HG03095 (cell line): ENCODE measurements around the gene RERE.

Source experiments
- ATAC-seq: cut with Tn5 transposase; IDR thresholded peaks from one replicate; pipeline ENCODE4 v1.9.1; 2021; ENCODE audit warnings: moderate library complexity; ENCODE audit not compliant: unreplicated experiment

RERE gene

DNA sequence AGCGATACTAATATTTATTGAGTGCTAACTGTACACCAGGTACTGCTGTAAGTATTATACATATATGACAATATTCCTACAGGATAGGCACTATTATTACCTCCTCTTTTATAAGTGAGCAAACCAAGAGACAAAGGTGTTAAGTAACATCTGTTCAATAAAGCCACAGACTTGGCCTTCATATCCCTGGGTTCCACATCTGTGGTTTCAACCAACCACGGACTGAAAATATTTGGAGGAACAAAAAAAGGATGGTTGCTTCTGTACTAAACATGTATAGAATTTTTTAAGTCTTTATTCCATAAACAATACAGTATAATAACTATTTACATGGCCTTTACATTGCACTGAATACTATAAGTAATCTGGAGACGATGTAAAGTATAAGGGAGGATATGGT lies 95.1 kb downstream of the RERE start:
- no peak for ATAC-seq

DNA sequence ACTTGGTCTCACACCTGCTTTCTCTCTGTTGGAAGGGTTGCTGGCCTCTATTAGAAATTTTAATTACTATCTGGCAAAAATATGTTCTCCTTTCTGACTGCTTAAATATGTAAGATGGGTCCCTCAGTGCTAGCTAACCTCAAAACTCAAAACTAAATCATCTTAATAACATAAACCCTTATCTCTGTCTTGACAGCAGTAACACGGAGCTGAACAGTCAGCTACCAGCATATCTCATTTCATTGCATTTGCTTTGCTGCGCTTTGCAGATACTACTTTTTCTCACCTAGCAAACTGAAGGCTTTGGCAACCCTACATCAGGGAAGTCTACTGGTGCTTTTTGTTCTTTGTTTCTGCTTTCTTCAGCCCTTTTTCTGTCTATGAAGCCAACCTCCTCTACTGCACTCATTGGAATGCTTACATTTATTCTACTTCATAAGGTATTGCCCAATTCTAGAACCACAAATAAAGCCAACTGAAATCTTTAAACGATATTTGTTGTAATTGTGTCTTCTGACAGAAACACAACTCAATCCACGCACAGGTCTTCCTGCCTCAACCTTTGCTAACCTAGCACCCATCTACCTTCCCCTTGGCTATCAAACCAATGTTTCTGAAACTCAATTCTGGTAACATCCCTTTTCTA lies 95.6 kb downstream of the RERE start:
- no peak for ATAC-seq

GRCh38 chr1:8720347-8720746 lies 97.1 kb downstream of the RERE start:
- ATAC-seq: no peak

- ATAC-seq: no peak
These were observed 98.5 kb downstream of the RERE start for GRCh38 chr1:8718850-8719361.

DNA sequence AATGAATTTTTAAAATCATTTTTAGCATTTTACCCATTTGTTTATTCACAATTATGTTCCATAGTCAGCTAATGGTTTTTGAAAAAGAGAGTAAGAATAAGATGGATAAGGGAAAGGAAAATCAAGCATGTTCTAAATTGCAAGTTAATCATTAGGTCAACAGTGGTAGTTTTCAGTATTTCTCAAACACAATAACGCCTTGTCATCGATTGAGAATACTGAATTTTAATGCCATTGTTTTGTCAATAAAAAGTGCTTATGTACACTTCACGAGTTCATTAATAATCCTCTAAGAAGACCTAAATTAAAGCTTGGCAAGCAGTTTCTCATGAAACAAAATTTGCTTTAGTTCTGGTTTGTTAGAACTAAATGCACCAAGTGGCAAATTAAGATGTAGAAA lies 100.3 kb downstream of the RERE start:
- ATAC-seq: no peak

GRCh38 chr1:8716238-8716637 lies 101.2 kb downstream of the RERE start:
- no peak for ATAC-seq

- ATAC-seq: no peak
These were observed 103.3 kb downstream of the RERE start for GRCh38 chr1:8714173-8714572.

DNA sequence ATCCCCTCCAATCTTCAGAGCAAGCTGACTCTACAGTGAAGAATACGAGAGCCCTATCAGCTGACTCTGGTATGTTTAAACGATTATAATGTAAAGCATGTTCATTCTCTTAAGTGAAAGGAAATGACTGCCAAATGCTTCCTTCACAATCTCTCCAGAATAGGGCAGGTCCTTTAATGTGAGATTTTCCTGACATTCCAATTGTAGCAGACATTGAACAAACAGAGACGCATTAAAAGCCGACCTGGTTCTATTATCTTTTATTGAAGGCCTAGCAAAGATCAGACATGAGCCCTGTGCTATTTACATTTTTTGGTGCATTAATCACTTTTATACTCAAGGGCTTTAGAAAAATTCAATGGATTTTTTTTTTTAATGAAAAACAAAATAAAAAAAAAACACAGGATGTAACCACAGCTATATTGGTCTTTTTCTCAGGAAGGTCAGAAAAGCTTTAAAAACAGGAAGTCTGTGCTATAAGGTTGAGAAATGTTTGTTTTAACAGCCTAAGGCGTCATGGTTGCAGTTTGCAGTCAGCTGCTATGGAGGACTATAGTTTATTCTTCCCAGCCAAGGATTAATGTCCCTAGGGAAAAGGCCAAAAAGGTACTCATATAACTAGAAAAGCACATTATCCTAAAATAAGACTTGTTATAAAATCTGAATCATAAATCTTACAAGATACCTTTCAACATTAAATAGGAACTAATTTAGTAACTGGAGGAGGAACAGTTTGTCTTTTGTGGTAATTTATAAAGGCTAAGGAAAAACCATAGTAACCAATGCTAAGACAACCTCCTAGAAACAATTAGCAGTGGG lies 104.8 kb downstream of the RERE start:
- no peak for ATAC-seq

DNA sequence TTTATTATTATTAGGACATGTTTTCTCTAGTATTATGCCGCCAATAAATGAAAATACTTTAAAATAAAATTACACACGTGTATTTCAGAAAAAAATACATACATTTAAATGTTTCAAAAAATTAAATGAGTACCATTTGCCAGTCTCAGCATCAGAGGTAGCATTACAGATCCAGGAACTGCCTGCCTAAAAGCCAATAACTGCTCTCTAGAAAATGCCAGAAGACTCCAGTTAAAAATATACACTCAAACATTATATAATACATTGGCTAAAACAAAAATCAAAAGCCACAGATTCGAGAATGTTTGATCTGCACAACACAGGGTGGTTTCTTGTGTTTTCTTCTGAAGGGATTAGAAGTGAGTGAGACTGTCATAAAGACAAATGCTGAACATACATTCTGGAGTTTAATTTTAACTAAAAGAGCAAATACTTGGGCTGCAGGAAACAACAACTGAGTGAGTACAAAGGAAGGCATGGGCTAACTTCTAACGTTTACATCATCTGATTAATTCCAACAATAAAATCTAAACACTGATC lies 105.5 kb downstream of the RERE start:
- ATAC-seq: no peak

DNA sequence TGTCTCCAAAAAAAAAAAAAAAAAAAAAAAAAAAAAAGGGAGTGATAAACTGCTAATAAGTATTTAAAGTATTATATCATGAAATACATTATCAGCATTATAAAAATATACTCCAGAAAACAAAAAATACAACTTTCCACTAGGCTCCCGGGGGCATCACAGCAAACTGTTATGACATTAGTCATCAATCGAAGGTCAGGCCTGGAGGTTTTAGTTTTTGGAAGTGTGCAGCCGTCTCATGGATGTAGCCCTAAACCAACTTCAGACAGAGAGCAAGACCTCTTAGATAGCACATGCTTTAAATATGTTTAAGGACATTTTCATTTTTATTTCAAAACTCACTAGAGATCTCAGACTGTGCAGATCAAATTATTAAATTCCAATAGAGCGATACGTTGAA lies 106.3 kb downstream of the RERE start:
- no peak for ATAC-seq

- ATAC-seq: no peak
These were observed 109.2 kb downstream of the RERE start for GRCh38 chr1:8708259-8708658.

- no peak for ATAC-seq
These were observed 110.4 kb downstream of the RERE start for GRCh38 chr1:8706995-8707396.

- no peak for ATAC-seq
These were observed 111.1 kb downstream of the RERE start for GRCh38 chr1:8706291-8706690.

- ATAC-seq: no peak
These were observed 112.5 kb downstream of the RERE start for GRCh38 chr1:8704866-8705506.

- ATAC-seq: peak; percentile 70
These were observed 114.3 kb downstream of the RERE start for GRCh38 chr1:8702850-8703810.

GRCh38 chr1:8702472-8702849 lies 115.0 kb downstream of the RERE start:
- ATAC-seq: no peak

DNA sequence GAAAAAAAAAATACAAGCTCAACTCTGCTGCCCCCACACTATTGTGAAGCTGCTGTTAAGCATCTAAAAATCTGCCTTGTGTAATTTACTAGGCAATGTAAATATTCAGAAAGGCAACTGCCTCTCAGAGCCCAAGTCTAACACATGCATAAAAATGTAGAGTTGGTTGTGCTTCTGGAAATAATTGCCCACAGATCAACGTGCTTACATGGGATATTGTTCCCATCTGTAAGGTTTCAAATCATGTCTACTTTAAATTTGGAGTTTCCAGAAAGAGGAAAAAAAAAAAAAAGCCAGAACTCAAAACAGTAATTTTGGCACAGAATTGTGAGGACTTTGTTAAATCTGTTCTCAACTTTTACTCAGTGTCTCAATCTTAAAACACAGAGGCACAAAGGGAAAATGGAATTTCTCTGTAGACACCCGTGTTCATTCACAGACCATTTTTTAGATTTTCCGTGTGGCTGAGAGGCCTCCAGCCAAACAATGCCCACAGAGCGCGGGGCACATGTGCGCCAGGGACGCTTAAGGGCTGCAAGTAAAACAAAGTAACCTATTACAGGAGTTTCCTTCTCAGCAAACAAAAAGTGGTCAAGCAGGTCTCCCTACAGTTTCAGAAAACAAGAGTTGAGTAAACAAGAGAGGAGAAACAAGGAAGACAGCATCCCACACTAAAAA lies 115.5 kb downstream of the RERE start:
- ATAC-seq: no peak

DNA sequence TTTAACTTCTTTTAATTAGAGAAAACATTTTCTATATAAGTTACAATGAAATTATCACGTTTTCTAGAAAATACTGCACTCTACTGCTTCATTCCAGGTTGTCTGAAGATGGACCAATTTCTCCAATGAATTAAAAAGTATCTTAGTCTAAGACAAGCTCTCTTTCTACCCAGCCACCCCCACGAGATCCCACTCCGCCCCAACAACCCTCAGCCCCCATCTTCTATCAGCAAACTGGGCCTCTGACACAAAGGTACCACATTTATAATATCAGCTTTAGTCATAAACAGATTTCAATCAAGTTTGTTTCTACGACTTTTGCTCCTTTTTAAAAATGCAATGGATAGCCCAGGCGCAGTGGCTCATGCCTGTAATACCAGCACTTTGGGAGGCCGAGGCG lies 117.8 kb downstream of the RERE start:
- ATAC-seq: no peak

DNA sequence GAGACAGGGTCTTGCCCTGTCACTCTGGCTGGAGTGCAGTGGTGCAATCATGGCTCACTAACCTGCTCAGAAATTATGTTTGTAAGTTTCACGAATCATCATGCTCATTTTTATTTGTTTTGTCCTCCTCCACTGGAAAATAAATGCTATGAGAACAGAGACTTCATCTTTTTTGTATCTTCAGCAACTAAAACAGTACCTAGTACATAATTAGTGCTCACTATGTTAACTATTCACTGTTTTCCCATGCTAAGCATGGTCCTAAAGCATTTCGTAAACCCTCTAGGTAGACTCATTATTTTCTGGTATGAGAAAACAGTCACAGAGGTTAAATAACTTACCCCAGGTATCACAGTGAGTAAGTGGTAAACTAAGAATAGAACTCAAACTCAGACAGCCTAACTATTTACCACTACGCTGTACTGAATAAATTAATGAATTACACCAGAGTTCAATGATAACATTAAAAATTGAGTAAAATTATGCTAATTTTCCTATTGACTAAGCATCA lies 118.4 kb downstream of the RERE start:
- no peak for ATAC-seq
